Astrocyte (in vitro differentiated cells and primary cell): ENCODE data around the gene IGSF3.
"Not testable (repeated sequence)": the region's sequence is repeated elsewhere in the genome, so short reads cannot be mapped to it uniquely, and the experiment has no call there.

Source experiments
- EZH2 ChIP-seq: IDR thresholded peaks from 2 replicates; pipeline ENCODE4 v1.6.1; 2012; ENCODE audit warnings: mild to moderate bottlenecking, low read length, inconsistent platforms; ENCODE audit not compliant: insufficient read depth
- TF ChIP-seq, protein P1 (sequence below): IDR thresholded peaks from 2 replicates; pipeline ENCODE4 v1.5.1; 2011; ENCODE audit warnings: low read depth, mild to moderate bottlenecking, inconsistent platforms, low read length, moderate library complexity; ENCODE audit not compliant: insufficient read depth

DNA sequence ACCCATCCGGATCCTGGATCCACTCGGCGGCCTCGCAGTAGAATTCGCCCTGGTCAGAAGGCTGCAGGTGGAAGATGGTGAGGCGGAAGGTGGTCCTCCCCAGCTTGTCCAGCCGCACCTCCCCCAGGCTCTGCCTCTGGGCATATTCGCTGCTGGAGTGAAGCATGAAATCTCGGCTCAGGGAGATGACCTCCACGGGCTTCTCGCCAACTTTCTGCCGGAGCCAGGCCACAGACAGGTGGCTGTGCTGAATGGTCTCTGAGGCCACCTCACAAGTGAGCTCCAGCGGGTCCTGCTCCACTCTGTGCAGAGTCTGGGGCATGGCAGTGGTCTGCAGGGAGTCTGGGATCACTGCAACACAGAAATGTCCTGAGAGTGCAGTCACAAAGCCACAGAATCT, 53.7 kb downstream of the IGSF3 start:
- TF ChIP-seq, protein P1, sequence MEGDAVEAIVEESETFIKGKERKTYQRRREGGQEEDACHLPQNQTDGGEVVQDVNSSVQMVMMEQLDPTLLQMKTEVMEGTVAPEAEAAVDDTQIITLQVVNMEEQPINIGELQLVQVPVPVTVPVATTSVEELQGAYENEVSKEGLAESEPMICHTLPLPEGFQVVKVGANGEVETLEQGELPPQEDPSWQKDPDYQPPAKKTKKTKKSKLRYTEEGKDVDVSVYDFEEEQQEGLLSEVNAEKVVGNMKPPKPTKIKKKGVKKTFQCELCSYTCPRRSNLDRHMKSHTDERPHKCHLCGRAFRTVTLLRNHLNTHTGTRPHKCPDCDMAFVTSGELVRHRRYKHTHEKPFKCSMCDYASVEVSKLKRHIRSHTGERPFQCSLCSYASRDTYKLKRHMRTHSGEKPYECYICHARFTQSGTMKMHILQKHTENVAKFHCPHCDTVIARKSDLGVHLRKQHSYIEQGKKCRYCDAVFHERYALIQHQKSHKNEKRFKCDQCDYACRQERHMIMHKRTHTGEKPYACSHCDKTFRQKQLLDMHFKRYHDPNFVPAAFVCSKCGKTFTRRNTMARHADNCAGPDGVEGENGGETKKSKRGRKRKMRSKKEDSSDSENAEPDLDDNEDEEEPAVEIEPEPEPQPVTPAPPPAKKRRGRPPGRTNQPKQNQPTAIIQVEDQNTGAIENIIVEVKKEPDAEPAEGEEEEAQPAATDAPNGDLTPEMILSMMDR = not testable (repeated sequence)
- TF ChIP-seq EZH2 = not testable (repeated sequence)
